ENCODE results near the gene PDXP.

- TF ChIP-seq CTCF (conservative IDR thresholded peaks at IDR 0.05) = no peak
- no peak for TF ChIP-seq EZH2 (IDR thresholded peaks at IDR 0.05; ENCODE audit: low read depth)
Measured at GRCh38 chr22:37690901-37691504, 32.5 kb downstream of the PDXP start.

All from PC-9 (cell line).